ENCODE measurements around the gene RNU4-1.

Gene RNU4-1

GRCh38 chr12:120287491-120287890 is 5.5 kb downstream of the RNU4-1 start:
- DNase-seq, result no peak

GRCh38 chr12:120286768-120287490 is 6.1 kb downstream of the RNU4-1 start:
- no peak for DNase-seq

GRCh38 chr12:120284381-120284780 is 8.7 kb downstream of the RNU4-1 start:
- no peak for DNase-seq

- DNase-seq, result no peak
These were observed 9.7 kb downstream of the RNU4-1 start for GRCh38 chr12:120283318-120283717.

GRCh38 chr12:120278137-120279069 is 14.6 kb downstream of the RNU4-1 start:
- no peak for DNase-seq

GRCh38 chr12:120276734-120277133 is 16.3 kb downstream of the RNU4-1 start:
- DNase-seq, result no peak

GRCh38 chr12:120267736-120268135 is 25.3 kb downstream of the RNU4-1 start:
- DNase-seq, result no peak

GRCh38 chr12:120266180-120266870 is 26.7 kb downstream of the RNU4-1 start:
- no peak for DNase-seq

GRCh38 chr12:120265473-120266179 is 27.4 kb downstream of the RNU4-1 start, which contains the start of gene PXN:
Gene PXN, minus strand, starts transcription at chr12:120265730. Its CDS starts 101 bp downstream, at chr12:120265629.
- DNase-seq, result no peak

- DNase-seq, result no peak
These were observed 28.0 kb downstream of the RNU4-1 start for GRCh38 chr12:120264904-120265472.

- no peak for DNase-seq
These were observed 28.7 kb downstream of the RNU4-1 start for GRCh38 chr12:120264086-120264903.

GRCh38 chr12:120263748-120264085 is 29.3 kb downstream of the RNU4-1 start:
- DNase-seq, result no peak

GRCh38 chr12:120262852-120263747 is 29.9 kb downstream of the RNU4-1 start:
- no peak for DNase-seq

GRCh38 chr12:120261951-120262851 is 30.8 kb downstream of the RNU4-1 start:
- DNase-seq, result no peak

- no peak for DNase-seq
These were observed 32.4 kb downstream of the RNU4-1 start for GRCh38 chr12:120260607-120261006.

- no peak for DNase-seq
These were observed 33.4 kb downstream of the RNU4-1 start for GRCh38 chr12:120259418-120260202.

- no peak for DNase-seq
These were observed 34.6 kb downstream of the RNU4-1 start for GRCh38 chr12:120258323-120258896.

All from DMS 273 treated with DMSO at 0.1 percent for 48 hours (cell line).